Fibroblast of lung (primary cell): ENCODE data around the gene AKT1S1. TPM values are rescaled to one million over a fixed set of nuclear protein-coding genes. Genes with fewer than 3 reads are reported as not detected.

ENCODE experiments used
- DNase-seq, 2 donors: peaks; one replicate each; pipeline versions ENCODE4 v3.0.0 to v3.0.0-alpha.2; 2010; ENCODE audit warnings: low read depth in 2 of 2
- H2AFZ ChIP-seq: 2 replicates; pipeline ENCODE4 v1.5.1; 2012; ENCODE audit warnings: low read length, control low read depth, inconsistent platforms
- H3K27ac ChIP-seq: 2 replicates; pipeline ENCODE4 v1.5.1; 2011; ENCODE audit warnings: low read length, control low read depth; ENCODE audit not compliant: insufficient read depth
- H3K27me3 ChIP-seq: 2 replicates; pipeline ENCODE4 v1.5.1; 2011; ENCODE audit warnings: mild to moderate bottlenecking, low read length; ENCODE audit not compliant: control insufficient read depth, insufficient read depth
- H3K36me3 ChIP-seq: 2 replicates; pipeline ENCODE4 v1.5.1; 2011; ENCODE audit warnings: low read length; ENCODE audit not compliant: control insufficient read depth, insufficient read depth
- H3K4me1 ChIP-seq: 2 replicates; pipeline ENCODE4 v1.5.1; 2011; ENCODE audit warnings: low read length; ENCODE audit not compliant: control insufficient read depth, insufficient read depth; ENCODE audit errors: extremely low read depth
- H3K4me2 ChIP-seq: 2 replicates; pipeline ENCODE4 v1.5.1; 2011; ENCODE audit warnings: low read length, control low read depth; ENCODE audit not compliant: insufficient read depth; ENCODE audit errors: extremely low read depth
- H3K4me3 ChIP-seq, 4 experiments: fragments of 200-600 bp in 1 of 4; sonication (generic) in 1 of 4; replicated peaks in 1 of 4; 2 replicates each; pipeline ENCODE4 v1.5.1; 2011 to 2016; ENCODE audit warnings: low read length in 4 of 4, low read depth in 3 of 4, mild to moderate bottlenecking in 3 of 4, control low read depth in 2 of 4, inconsistent platforms in 1 of 4, mixed read lengths in 1 of 4; ENCODE audit not compliant: insufficient read depth in 1 of 4; ENCODE audit errors: control extremely low read depth in 1 of 4
- H3K79me2 ChIP-seq: 2 replicates; pipeline ENCODE4 v1.5.1; 2012; ENCODE audit warnings: mild to moderate bottlenecking, low read length, inconsistent platforms; ENCODE audit not compliant: control insufficient read depth, insufficient read depth
- H3K9ac ChIP-seq: 2 replicates; pipeline ENCODE4 v1.5.1; 2011; ENCODE audit warnings: mild to moderate bottlenecking, low read length, control low read depth; ENCODE audit not compliant: insufficient read depth
- H3K9me3 ChIP-seq: 2 replicates; pipeline ENCODE4 v1.5.1; 2012; ENCODE audit warnings: low read depth, low read length; ENCODE audit not compliant: control insufficient read depth, insufficient read depth
- H4K20me1 ChIP-seq: 2 replicates; pipeline ENCODE4 v1.5.1; 2011; ENCODE audit warnings: low read length; ENCODE audit not compliant: control insufficient read depth, insufficient read depth; ENCODE audit errors: extremely low read depth
- EZH2 ChIP-seq: IDR thresholded peaks from 2 replicates; pipeline ENCODE4 v1.5.1; 2012; ENCODE audit warnings: low read length, control low read depth, mild to moderate bottlenecking; ENCODE audit errors: missing control alignments
- polyA plus RNA-seq, 2 donors: library from polyadenylated mRNA; depleted of rRNA in 1 of 2; stranded (reverse) in 1 of 2; unstranded in 1 of 2; fragments of >200 nt; gene quantifications; 2 replicates each; pipeline ENCODE4 v1.2.1, GENCODE V29; 2011 to 2012; ENCODE audit warnings: missing spikeins in 1 of 2
- total RNA-seq: library from RNA; depleted of rRNA; stranded (reverse); fragments of >200 nt; gene quantifications from 2 replicates; pipeline ENCODE4 v1.2.1, GENCODE V29; 2014
- TF ChIP-seq, protein P1 (sequence below), 2 donors: IDR thresholded peaks in 1 of 2; conservative IDR thresholded peaks in 1 of 2; 1 replicate in 1 of 2; 2 replicates in 1 of 2; pipeline ENCODE4 v1.5.1; 2011 to 2012; ENCODE audit warnings: low read length in 2 of 2, control low read depth in 1 of 2, inconsistent platforms in 1 of 2, low read depth in 1 of 2, mild to moderate bottlenecking in 1 of 2

AKT1S1 gene
- total and polyA plus RNA-seq, 2 donors (not counting 1 experiment from before 2014, with no cell fraction given), result 12.2 to 37.4 TPM

DNA sequence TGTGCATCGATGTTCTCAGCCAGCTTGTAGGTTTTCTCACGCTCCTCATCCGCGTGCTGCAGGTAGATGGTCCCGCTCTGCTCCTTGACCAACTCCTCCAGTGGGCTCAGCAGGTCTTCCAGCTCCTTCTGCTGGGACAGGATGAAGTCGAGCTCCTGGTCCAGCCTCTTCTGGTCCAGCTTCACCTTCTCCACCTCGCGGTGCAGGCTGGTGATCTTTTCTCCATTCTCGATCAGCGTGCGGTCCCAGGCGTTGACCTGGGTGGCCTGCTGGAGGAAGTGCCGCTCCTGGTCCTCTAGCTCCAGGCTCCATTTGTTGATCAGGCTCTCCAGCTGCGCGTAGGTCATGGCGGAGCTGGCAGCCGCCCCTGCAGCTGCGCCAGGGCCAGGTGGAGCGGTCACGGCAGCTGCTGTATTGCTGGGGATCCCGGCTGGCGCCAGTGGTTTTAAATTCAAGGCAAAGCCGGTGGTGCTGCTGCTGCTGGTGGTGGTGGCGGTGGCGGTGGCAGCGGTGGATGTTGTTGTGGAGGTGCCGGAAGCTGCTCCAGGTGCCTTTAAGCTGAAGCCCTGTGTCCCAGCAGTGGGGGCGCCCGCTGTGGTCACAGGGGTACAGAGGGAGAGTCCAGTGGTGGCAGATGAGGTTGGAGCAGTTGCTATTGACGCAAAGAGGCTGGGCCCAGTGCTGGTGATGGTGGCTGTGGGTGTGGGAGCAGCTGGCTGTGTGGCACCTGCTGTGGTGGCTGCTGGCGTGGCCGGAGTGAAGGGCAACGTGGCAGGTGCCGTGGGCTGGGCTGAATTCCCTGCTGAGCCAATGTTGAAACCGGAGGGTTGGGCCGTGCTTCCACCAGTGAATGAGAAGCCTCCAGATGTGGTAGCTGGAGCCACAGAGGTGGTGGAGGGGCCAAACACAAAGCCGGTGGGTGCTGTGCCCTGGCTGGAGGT is 31.6 kb upstream of the AKT1S1 start:
- TF ChIP-seq, protein P1, sequence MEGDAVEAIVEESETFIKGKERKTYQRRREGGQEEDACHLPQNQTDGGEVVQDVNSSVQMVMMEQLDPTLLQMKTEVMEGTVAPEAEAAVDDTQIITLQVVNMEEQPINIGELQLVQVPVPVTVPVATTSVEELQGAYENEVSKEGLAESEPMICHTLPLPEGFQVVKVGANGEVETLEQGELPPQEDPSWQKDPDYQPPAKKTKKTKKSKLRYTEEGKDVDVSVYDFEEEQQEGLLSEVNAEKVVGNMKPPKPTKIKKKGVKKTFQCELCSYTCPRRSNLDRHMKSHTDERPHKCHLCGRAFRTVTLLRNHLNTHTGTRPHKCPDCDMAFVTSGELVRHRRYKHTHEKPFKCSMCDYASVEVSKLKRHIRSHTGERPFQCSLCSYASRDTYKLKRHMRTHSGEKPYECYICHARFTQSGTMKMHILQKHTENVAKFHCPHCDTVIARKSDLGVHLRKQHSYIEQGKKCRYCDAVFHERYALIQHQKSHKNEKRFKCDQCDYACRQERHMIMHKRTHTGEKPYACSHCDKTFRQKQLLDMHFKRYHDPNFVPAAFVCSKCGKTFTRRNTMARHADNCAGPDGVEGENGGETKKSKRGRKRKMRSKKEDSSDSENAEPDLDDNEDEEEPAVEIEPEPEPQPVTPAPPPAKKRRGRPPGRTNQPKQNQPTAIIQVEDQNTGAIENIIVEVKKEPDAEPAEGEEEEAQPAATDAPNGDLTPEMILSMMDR (conservative IDR thresholded peaks at IDR 0.05 in 1 of 2, IDR thresholded peaks at IDR 0.05 in 1 of 2; ENCODE audit: low read depth in 1 of 2, low read length in 2 of 2), result no peak
- TF ChIP-seq EZH2, result no peak
- Histone ChIP-seq H3K4me1 (no peaks in the 10 kb centered on the region), H3K4me3 (no peak overlapping the region), H3K27ac (no peak overlapping the region), H3K4me2 (no peak overlapping the region), H2AFZ (no peak overlapping the region), H4K20me1 (no peaks in the 10 kb centered on the region), H3K27me3 (no peaks in the 10 kb centered on the region), H3K9ac (no peak overlapping the region), H3K9me3 (no peaks in the 10 kb centered on the region), H3K79me2 (peaks cover 4% of the 10 kb centered on the region), H3K36me3 (peaks cover 25% of the 10 kb centered on the region)
- no peak for DNase-seq

DNA sequence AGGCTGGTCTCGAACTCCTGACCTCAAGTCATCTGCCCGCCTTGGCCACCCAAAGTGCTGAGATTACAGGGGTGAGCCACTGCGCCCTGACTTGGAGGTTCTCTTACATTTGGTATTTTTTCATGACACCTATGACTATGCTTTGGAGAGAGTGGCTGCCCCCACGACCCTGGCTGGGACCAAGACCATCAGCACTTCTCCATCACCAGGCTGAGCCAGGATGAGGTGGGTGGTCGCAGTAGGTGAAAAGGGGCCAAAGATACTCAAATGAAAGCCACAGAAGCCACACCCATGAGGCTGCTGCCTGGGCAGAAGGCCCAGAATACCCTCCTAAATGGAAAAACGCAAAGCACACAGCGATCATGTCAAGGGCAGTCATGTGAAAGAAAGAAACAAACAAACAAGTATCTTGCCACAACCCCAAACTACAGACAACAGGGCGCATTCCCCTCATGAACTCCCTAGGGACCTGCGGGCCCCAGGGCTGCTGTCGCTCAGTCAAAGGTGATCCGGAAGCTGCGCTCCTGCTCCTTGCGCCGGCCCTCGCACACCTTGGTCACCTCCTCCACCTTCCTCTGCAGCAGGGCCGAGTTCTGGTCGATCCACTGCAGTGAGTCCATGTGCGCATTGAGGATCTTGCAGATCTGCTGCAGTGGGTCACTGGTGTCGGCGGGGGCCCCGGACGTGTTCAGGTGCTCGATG is 30.7 kb upstream of the AKT1S1 start:
- Histone ChIP-seq H3K27me3 (no peaks in the 10 kb centered on the region), H3K9ac (no peak overlapping the region), H3K36me3 (peaks cover 21% of the 10 kb centered on the region), H3K4me2 (no peak overlapping the region), H3K4me1 (no peaks in the 10 kb centered on the region), H4K20me1 (no peaks in the 10 kb centered on the region), H3K4me3 (no peak overlapping the region), H3K79me2 (peaks cover 2% of the 10 kb centered on the region), H3K27ac (no peak overlapping the region), H3K9me3 (no peaks in the 10 kb centered on the region), H2AFZ (no peak overlapping the region)
- no peak for TF ChIP-seq EZH2
- TF ChIP-seq, protein P1 (conservative IDR thresholded peaks at IDR 0.05 in 1 of 2, IDR thresholded peaks at IDR 0.05 in 1 of 2; ENCODE audit: low read depth in 1 of 2, low read length in 2 of 2), result no peak
- DNase-seq, result no peak

DNA sequence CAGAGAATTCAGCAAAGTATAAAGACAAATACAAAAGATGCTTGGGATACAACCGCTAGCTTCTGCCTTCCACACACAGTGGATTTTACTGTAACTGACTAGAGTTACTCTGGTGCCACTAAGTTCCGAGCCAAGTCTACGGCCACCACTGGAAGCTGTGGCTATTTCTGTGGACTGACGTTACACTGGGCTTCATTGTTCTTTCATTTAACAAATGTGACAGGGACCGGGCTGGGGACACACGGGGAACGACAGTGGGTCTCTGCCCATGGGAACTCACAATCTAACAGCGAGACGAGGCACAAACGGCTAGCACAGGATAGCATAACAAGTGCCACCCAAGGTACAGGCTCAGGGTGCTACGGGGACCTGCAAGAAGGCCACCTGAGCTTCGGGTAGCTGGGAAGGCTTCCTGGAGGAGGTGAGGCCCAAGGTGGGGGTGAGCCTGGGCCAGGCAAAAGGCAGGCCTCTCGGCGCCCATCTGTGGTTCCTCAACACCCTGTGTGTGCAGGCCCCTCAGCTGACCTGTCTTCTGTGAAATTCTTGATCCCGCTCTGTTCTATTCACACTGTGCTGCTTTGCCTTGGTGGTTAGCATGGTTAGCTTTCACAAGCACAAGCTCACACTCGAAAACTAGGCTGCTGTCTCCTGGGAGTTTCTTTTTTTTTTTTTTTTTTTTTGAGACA is 29.9 kb upstream of the AKT1S1 start:
- no peaks in the 10 kb centered on the region for H3K27me3 ChIP-seq
- TF ChIP-seq, protein P1 (conservative IDR thresholded peaks at IDR 0.05 in 1 of 2, IDR thresholded peaks at IDR 0.05 in 1 of 2; ENCODE audit: low read depth in 1 of 2, low read length in 2 of 2), result no peak
- TF ChIP-seq EZH2, result no peak
- peaks cover 20% of the 10 kb centered on the region for H3K36me3 ChIP-seq

More for the DNA sequence above, 29.9 kb upstream of the AKT1S1 start:
- Histone ChIP-seq H4K20me1 (no peaks in the 10 kb centered on the region), H3K9ac (no peak overlapping the region), H3K27ac (no peak overlapping the region), H3K4me1 (no peaks in the 10 kb centered on the region), H3K4me3 (no peak overlapping the region), H3K9me3 (no peaks in the 10 kb centered on the region), H2AFZ (no peak overlapping the region), H3K79me2 (peaks cover 2% of the 10 kb centered on the region), H3K4me2 (no peak overlapping the region)
- DNase-seq, result no peak
